ENCODE results near the gene SCAP. TPM values are rescaled to one million over a fixed set of nuclear protein-coding genes. Genes with fewer than 3 reads are reported as not detected.
A peak's percentile ranks its signal among the peaks of the same experiment; 100 is the strongest.

SCAP gene
- total RNA-seq, 2 donors from 2014 or later, result 103 to 105 TPM

DNA sequence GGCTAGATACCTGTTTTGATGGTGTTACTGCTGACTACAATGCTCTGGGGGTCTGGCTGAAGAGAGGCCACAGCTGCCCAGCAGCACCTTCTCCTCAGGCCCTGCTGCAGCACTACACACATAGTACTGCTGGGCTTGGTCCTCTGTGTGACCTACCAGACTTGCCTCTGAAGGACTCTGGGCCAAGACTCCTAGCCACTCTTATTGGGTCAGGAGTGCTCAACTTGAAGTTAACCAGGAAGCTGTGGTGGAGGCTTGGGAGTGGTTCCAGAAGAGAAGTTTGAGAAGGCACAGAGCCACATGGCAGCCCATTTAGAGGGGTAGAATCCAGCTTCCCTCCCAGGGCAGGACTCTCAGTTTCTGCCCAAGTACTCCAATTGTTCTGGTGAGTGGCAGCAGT, 21.2 kb upstream of the SCAP start:
- H3K4me1 Mint-ChIP-seq, result no peaks in the 10 kb centered on the region
- H3K27ac Mint-ChIP-seq, result peak overlapping the region; percentile 46

DNA sequence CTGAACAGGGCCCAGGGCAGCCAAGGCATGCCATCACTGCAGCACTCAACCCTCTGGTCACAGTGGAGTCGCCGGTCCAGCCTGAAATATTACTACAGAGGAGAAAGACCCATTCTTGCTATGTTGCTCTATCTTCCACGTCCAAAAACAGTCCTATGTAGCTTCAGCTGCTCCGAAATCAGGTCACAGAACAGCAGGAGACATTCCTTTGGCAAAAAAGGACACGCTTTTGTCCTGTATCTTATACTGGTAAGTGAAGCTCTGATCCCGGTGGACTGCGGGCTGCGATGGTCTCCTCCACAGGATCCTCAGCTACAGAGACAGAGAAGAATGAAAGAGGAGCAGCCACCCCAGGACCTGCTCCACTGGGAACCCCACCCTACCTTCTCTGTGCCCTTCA, 20.1 kb upstream of the SCAP start:
- Mint-ChIP-seq H3K27ac (peak overlapping the region; percentile 55), H3K36me3 (ENCODE audit: low read depth) (peaks cover 53% of the 10 kb centered on the region), H3K4me1 (no peaks in the 10 kb centered on the region), H3K9me3 (no peaks in the 10 kb centered on the region), H3K4me3 (no peak overlapping the region), H3K27me3 (ENCODE audit: insufficient read depth) (no peaks in the 10 kb centered on the region)
- DNase-seq, result no peak
- Histone ChIP-seq H3K4me3 (ENCODE audit: low read length) (no peak overlapping the region), H3K9me3 (ENCODE audit: control insufficient read depth, low read length) (no peaks in the 10 kb centered on the region), H3K27ac (ENCODE audit: low read depth, low read length) (no peak overlapping the region), H3K36me3 (ENCODE audit: control insufficient read depth, insufficient read depth, low read length) (peaks cover 51% of the 10 kb centered on the region), H3K27me3 (ENCODE audit: control insufficient read depth, insufficient read depth, low read length, poor library complexity, severe bottlenecking) (no peaks in the 10 kb centered on the region), H3K9ac (ENCODE audit: extremely low read depth, low read length, poor library complexity, severe bottlenecking) (no peak overlapping the region), H3K4me1 (ENCODE audit: control insufficient read depth, insufficient read depth, low read length) (no peaks in the 10 kb centered on the region)
- TF ChIP-seq, protein P1, sequence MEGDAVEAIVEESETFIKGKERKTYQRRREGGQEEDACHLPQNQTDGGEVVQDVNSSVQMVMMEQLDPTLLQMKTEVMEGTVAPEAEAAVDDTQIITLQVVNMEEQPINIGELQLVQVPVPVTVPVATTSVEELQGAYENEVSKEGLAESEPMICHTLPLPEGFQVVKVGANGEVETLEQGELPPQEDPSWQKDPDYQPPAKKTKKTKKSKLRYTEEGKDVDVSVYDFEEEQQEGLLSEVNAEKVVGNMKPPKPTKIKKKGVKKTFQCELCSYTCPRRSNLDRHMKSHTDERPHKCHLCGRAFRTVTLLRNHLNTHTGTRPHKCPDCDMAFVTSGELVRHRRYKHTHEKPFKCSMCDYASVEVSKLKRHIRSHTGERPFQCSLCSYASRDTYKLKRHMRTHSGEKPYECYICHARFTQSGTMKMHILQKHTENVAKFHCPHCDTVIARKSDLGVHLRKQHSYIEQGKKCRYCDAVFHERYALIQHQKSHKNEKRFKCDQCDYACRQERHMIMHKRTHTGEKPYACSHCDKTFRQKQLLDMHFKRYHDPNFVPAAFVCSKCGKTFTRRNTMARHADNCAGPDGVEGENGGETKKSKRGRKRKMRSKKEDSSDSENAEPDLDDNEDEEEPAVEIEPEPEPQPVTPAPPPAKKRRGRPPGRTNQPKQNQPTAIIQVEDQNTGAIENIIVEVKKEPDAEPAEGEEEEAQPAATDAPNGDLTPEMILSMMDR (conservative IDR thresholded peaks at IDR 0.05), result no peak
- 95 to 99% methylated on average over 8 of the region's 8 CpGs for WGBS, 2 experiments (ENCODE audit: insufficient coverage in 1 of 2, insufficient read length in 1 of 2)

More for the DNA sequence above, 21.2 kb upstream of the SCAP start:
- no peak overlapping the region for H3K27ac ChIP-seq (ENCODE audit: low read depth, low read length)
- H3K27me3 Mint-ChIP-seq (ENCODE audit: insufficient read depth), result no peaks in the 10 kb centered on the region
- H3K4me3 ChIP-seq (ENCODE audit: low read length), result no peak overlapping the region
- H3K4me1 ChIP-seq (ENCODE audit: control insufficient read depth, insufficient read depth, low read length), result no peaks in the 10 kb centered on the region
- peaks cover 60% of the 10 kb centered on the region for H3K36me3 ChIP-seq (ENCODE audit: control insufficient read depth, insufficient read depth, low read length)
- no peak overlapping the region for H3K4me3 Mint-ChIP-seq
- TF ChIP-seq, protein P1 (conservative IDR thresholded peaks at IDR 0.05), result no peak
- DNase-seq, result no peak
- H3K9me3 ChIP-seq (ENCODE audit: control insufficient read depth, low read length), result no peaks in the 10 kb centered on the region
- peaks cover 57% of the 10 kb centered on the region for H3K36me3 Mint-ChIP-seq (ENCODE audit: low read depth)
- H3K9ac ChIP-seq (ENCODE audit: extremely low read depth, low read length, poor library complexity, severe bottlenecking), result no peak overlapping the region
- no peaks in the 10 kb centered on the region for H3K9me3 Mint-ChIP-seq
- no peaks in the 10 kb centered on the region for H3K27me3 ChIP-seq (ENCODE audit: control insufficient read depth, insufficient read depth, low read length, poor library complexity, severe bottlenecking)

DNA sequence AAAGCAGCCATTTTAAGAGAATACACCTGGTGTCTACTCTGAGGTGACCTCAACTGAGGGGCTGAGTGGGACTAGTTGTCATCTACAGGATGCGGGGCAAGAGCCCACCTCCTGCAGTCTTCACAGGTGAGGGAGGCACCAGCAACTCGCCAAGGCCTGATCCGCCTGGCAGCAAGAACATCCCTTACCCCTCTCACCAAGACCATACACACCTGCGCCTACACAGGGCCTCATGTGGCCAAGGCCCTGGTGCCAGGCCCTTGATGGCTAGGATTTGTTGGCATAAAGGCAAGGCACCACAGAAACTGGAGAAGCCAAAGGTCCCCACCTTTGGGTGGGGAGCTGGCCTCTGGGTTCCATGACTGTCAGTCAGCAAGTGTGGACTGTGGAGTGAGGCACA, 19.4 kb upstream of the SCAP start:
- Mint-ChIP-seq H3K36me3 (ENCODE audit: low read depth) (peaks cover 52% of the 10 kb centered on the region), H3K9me3 (no peaks in the 10 kb centered on the region), H3K27ac (no peak overlapping the region), H3K27me3 (ENCODE audit: insufficient read depth) (no peaks in the 10 kb centered on the region), H3K4me1 (no peaks in the 10 kb centered on the region), H3K4me3 (no peak overlapping the region)
- Histone ChIP-seq H3K27me3 (ENCODE audit: control insufficient read depth, insufficient read depth, low read length, poor library complexity, severe bottlenecking) (no peaks in the 10 kb centered on the region), H3K27ac (ENCODE audit: low read depth, low read length) (no peak overlapping the region), H3K9ac (ENCODE audit: extremely low read depth, low read length, poor library complexity, severe bottlenecking) (no peak overlapping the region), H3K9me3 (ENCODE audit: control insufficient read depth, low read length) (no peaks in the 10 kb centered on the region), H3K4me1 (ENCODE audit: control insufficient read depth, insufficient read depth, low read length) (no peaks in the 10 kb centered on the region), H3K4me3 (ENCODE audit: low read length) (no peak overlapping the region), H3K36me3 (ENCODE audit: control insufficient read depth, insufficient read depth, low read length) (peaks cover 47% of the 10 kb centered on the region)
- TF ChIP-seq, protein P1 (conservative IDR thresholded peaks at IDR 0.05), result no peak
- DNase-seq, result no peak
- 92% methylated on average over 4 of the region's 4 CpGs; no CpG with 5 or more reads in 1 of the 2 experiments for WGBS, 2 experiments (ENCODE audit: insufficient coverage in 1 of 2, insufficient read length in 1 of 2)

Measured in endodermal cell (in vitro differentiated cells).